Liver (tissue), 3 donors: Measurements from ENCODE around the gene DHPS.

Experiments used
- ATF3 ChIP-seq: IDR thresholded peaks from 2 replicates; pipeline ENCODE4 v1.6.1; 2016; ENCODE audit warnings: antibody characterized with exemption
- CTCF ChIP-seq: fragments of 150-350 bp; IDR thresholded peaks from 2 replicates; pipeline ENCODE4 v1.5.1; 2017; ENCODE audit warnings: improper control_type of control experiment, low read depth, low read length; ENCODE audit not compliant: missing input control
- FOXA2 ChIP-seq: IDR thresholded peaks from 2 replicates; pipeline ENCODE4 v1.6.1; 2016; ENCODE audit warnings: antibody characterized with exemption
- GABPA ChIP-seq, 2 donors: IDR thresholded peaks in 1 of 2; conservative IDR thresholded peaks in 1 of 2; 2 replicates each; pipeline ENCODE4 v1.6.1; 2016; ENCODE audit warnings: antibody characterized with exemption in 2 of 2, mild to moderate bottlenecking in 1 of 2, moderate library complexity in 1 of 2
- JUND ChIP-seq, 2 donors: IDR thresholded peaks; 2 replicates each; pipeline ENCODE4 v1.6.1; 2016; ENCODE audit warnings: antibody characterized with exemption in 2 of 2
- MAX ChIP-seq: IDR thresholded peaks from 2 replicates; pipeline ENCODE4 v1.6.1; 2016; ENCODE audit warnings: antibody characterized with exemption
- REST ChIP-seq: IDR thresholded peaks from 2 replicates; pipeline ENCODE4 v1.6.1; 2016; ENCODE audit warnings: antibody characterized with exemption, mild to moderate bottlenecking
- SP1 ChIP-seq: IDR thresholded peaks from 2 replicates; pipeline ENCODE4 v1.6.1; 2018; ENCODE audit warnings: antibody characterized with exemption, mild to moderate bottlenecking
- YY1 ChIP-seq: IDR thresholded peaks from 2 replicates; pipeline ENCODE4 v1.6.1; 2016; ENCODE audit warnings: antibody characterized with exemption, mild to moderate bottlenecking
- ZBTB33 ChIP-seq: IDR thresholded peaks from 2 replicates; pipeline ENCODE4 v1.6.1; 2016; ENCODE audit warnings: antibody characterized with exemption
- donor health status: healthy.
- donor health status: healthy.

- no peak for TF ChIP-seq CTCF
- TF ChIP-seq MAX: no peak
- no peak for TF ChIP-seq FOXA2
- no peak for TF ChIP-seq REST
- no peak for TF ChIP-seq ATF3
- no peak for TF ChIP-seq YY1
- TF ChIP-seq JUND (IDR thresholded peaks at IDR 0.05): no peak
- TF ChIP-seq GABPA (IDR thresholded peaks at IDR 0.05 in 1 of 2, conservative IDR thresholded peaks at IDR 0.05 in 1 of 2): no peak
- TF ChIP-seq ZBTB33: no peak
- no peak for TF ChIP-seq SP1
Observed at GRCh38 chr19:12642506-12642905, 39.2 kb downstream of the DHPS start.
